Fibroblast of skin of scalp (primary cell): ENCODE data around the gene FADS6.
"Not testable (repeated sequence)": the region's sequence is repeated elsewhere in the genome, so short reads cannot be mapped to it uniquely, and the experiment has no call there.

Experiments used
- DNase-seq: peaks from one replicate; pipeline ENCODE4 v3.0.0-alpha.2; 2013

FADS6 gene

GRCh38 chr17:74890554-74890953 lies 2.9 kb downstream of the FADS6 start:
- no peak for DNase-seq

- DNase-seq, result no peak
These were observed 5.0 kb downstream of the FADS6 start for GRCh38 chr17:74888469-74888868.

- DNase-seq, result no peak
These were observed 10.1 kb downstream of the FADS6 start for GRCh38 chr17:74883241-74883745.

- no peak for DNase-seq
These were observed 10.8 kb downstream of the FADS6 start for GRCh38 chr17:74882517-74883240.

- DNase-seq, result no peak
These were observed 12.4 kb downstream of the FADS6 start for GRCh38 chr17:74881073-74881472.

GRCh38 chr17:74879308-74879707 lies 14.1 kb downstream of the FADS6 start:
- DNase-seq, result no peak

- no peak for DNase-seq
These were observed 14.8 kb downstream of the FADS6 start for GRCh38 chr17:74878658-74879057.

GRCh38 chr17:74877592-74878548 lies 15.6 kb downstream of the FADS6 start:
- DNase-seq, result no peak

GRCh38 chr17:74875977-74876593 lies 17.3 kb downstream of the FADS6 start:
- no peak for DNase-seq

- DNase-seq, result no peak
These were observed 18.1 kb downstream of the FADS6 start for GRCh38 chr17:74875155-74875976.

GRCh38 chr17:74874615-74875037 lies 18.8 kb downstream of the FADS6 start:
- DNase-seq, result no peak

GRCh38 chr17:74873874-74874614 lies 19.4 kb downstream of the FADS6 start:
- DNase-seq, result no peak

GRCh38 chr17:74873037-74873873 lies 20.2 kb downstream of the FADS6 start:
- DNase-seq, result peak; percentile 100

- DNase-seq, result no peak
These were observed 21.0 kb downstream of the FADS6 start, which contains the start of gene FDXR for GRCh38 chr17:74872313-74873036. TSS of gene FDXR (minus strand) at chr17:74872994. CDS start at chr17:74872944, 50 bp downstream.

- DNase-seq, result no peak
These were observed 21.9 kb downstream of the FADS6 start for GRCh38 chr17:74871356-74872076.

GRCh38 chr17:74870512-74870911 lies 22.9 kb downstream of the FADS6 start:
- DNase-seq, result peak; percentile 81

- not testable (repeated sequence) for DNase-seq
These were observed 23.4 kb downstream of the FADS6 start for GRCh38 chr17:74870028-74870427.

- DNase-seq, result no peak
These were observed 24.6 kb downstream of the FADS6 start for GRCh38 chr17:74868908-74869255.
